GM19395 (cell line): ENCODE measurements around the gene PEX26.
"Not testable (repeated sequence)": the region's sequence is repeated elsewhere in the genome, so short reads cannot be mapped to it uniquely, and the experiment has no call there.

Experiments used
- ATAC-seq: cut with Tn5 transposase; IDR thresholded peaks from one replicate; pipeline ENCODE4 v1.9.1; 2021; ENCODE audit warnings: mild to moderate bottlenecking, moderate library complexity; ENCODE audit not compliant: unreplicated experiment

PEX26 gene

GRCh38 chr22:18115906-18116371 is 38.1 kb downstream of the PEX26 start:
- no peak for ATAC-seq

- no peak for ATAC-seq
Measured at GRCh38 chr22:18116634-18117033, 38.8 kb downstream of the PEX26 start.

GRCh38 chr22:18118345-18118915 is 40.6 kb downstream of the PEX26 start:
- ATAC-seq = no peak

- ATAC-seq = no peak
Measured at GRCh38 chr22:18119409-18120110, 41.8 kb downstream of the PEX26 start.

GRCh38 chr22:18120857-18121256 is 43.1 kb downstream of the PEX26 start:
- no peak for ATAC-seq

GRCh38 chr22:18121506-18121905 is 43.7 kb downstream of the PEX26 start:
- no peak for ATAC-seq

- ATAC-seq = no peak
Measured at GRCh38 chr22:18121954-18122554, 44.3 kb downstream of the PEX26 start.

- ATAC-seq = not testable (repeated sequence)
Measured at GRCh38 chr22:18123476-18124025, 45.8 kb downstream of the PEX26 start.

GRCh38 chr22:18126606-18127005 is 48.8 kb downstream of the PEX26 start:
- ATAC-seq = no peak

- ATAC-seq = no peak
Measured at GRCh38 chr22:18130018-18130417, 52.2 kb downstream of the PEX26 start.

GRCh38 chr22:18130699-18131429 is 53.1 kb downstream of the PEX26 start:
- ATAC-seq = no peak

- ATAC-seq = no peak
Measured at GRCh38 chr22:18133452-18133851, 55.7 kb downstream of the PEX26 start.

GRCh38 chr22:18136563-18137320 is 59.0 kb downstream of the PEX26 start:
- no peak for ATAC-seq

- ATAC-seq = not testable (repeated sequence)
Measured at GRCh38 chr22:18141004-18141403, 63.2 kb downstream of the PEX26 start.

- no peak for ATAC-seq
Measured at GRCh38 chr22:18144105-18144504, 66.3 kb downstream of the PEX26 start.

- no peak for ATAC-seq
Measured at GRCh38 chr22:18145676-18146388, 68.0 kb downstream of the PEX26 start.

- no peak for ATAC-seq
Measured at GRCh38 chr22:18146389-18146753, 68.6 kb downstream of the PEX26 start.

GRCh38 chr22:18147791-18148190 is 70.0 kb downstream of the PEX26 start:
- ATAC-seq = no peak

- ATAC-seq = no peak
Measured at GRCh38 chr22:18148293-18148965, 70.6 kb downstream of the PEX26 start.
